HG03025 (cell line): Measurements from ENCODE around the gene TAPBP.
"Not testable (repeated sequence)": the region's sequence is repeated elsewhere in the genome, so short reads cannot be mapped to it uniquely, and the experiment has no call there.

Source experiments
- ATAC-seq: cut with Tn5 transposase; IDR thresholded peaks from one replicate; pipeline ENCODE4 v1.9.1; 2021; ENCODE audit warnings: mild to moderate bottlenecking, moderate library complexity; ENCODE audit not compliant: unreplicated experiment, low FRiP score

TAPBP gene

GRCh38 chr6:33297956-33298772 lies 15.7 kb downstream of the TAPBP start:
- no peak for ATAC-seq

DNA sequence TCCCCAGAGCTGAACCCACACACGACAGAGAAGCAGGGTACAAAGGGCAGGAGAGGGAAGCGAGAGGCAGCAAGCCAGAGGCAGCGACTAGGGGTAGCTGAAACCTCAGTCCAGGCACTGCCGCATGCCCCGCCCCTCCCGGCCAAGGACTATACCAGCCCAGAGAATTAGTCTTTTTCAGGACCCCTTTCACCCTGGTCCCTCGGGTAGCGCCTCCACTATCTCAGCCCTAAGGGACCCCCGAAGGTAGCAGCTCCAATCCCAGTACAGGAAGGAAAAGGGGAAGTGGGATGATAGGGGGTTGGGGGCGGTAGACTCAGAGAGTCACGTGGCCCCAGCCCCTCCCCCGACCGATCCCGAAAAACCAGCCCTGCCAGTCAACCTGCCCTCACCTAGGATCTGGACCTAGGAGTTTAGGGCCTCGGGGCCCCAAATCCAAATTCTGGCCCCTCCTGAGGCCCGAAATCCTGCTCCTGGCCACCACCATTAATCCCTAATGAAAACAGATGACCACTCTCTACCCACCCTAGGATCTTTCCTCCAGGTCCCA lies 16.4 kb downstream of the TAPBP start:
- no peak for ATAC-seq

GRCh38 chr6:33296797-33297405 lies 17.0 kb downstream of the TAPBP start:
- no peak for ATAC-seq

- no peak for ATAC-seq
Observed at GRCh38 chr6:33295621-33296369, 18.1 kb downstream of the TAPBP start.

GRCh38 chr6:33294086-33294823 lies 19.6 kb downstream of the TAPBP start:
- no peak for ATAC-seq

GRCh38 chr6:33292996-33293682 lies 20.7 kb downstream of the TAPBP start:
- no peak for ATAC-seq

DNA sequence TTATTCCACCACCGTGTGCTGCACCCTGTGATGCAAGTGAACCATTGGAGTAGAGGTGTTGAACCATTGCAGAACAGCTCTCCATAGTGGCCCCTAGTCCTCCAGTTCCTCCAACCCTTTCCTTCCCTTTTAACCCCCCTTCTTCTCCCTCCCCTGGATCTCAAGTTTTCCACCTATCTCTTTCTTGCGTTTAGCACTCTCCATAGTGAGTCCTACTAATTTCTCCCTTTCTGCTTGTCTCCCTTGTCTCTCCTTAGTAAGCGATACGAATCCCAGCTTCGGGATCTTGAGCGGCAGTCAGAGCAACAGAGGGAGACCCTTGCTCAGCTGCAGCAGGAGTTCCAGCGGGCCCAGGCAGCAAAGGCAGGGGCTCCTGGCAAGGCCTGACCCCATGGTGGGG lies 23.4 kb downstream of the TAPBP start:
- no peak for ATAC-seq

DNA sequence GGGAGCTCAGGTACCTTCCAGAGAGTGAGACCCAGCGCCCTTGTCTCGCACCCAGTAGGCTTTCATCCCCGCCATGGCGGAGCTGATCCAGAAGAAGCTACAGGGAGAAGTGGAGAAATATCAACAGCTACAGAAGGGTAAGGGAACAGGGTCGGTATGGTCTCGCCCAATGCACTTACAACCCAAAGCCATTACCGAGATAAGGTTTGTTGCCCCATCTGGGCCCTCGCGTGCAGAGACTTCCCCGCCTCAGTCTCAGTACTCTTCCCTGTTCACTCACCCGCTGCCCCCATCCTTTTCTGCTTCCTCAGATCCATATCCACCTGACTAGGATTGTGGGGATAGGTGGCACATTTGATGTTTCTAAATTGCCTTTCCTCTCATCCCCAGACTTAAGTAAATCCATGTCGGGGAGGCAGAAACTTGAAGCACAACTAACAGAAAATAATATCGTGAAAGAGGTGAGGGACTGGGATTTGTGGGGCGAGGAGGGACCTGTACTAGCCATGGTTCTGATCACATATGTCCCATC lies 24.0 kb downstream of the TAPBP start:
- no peak for ATAC-seq

DNA sequence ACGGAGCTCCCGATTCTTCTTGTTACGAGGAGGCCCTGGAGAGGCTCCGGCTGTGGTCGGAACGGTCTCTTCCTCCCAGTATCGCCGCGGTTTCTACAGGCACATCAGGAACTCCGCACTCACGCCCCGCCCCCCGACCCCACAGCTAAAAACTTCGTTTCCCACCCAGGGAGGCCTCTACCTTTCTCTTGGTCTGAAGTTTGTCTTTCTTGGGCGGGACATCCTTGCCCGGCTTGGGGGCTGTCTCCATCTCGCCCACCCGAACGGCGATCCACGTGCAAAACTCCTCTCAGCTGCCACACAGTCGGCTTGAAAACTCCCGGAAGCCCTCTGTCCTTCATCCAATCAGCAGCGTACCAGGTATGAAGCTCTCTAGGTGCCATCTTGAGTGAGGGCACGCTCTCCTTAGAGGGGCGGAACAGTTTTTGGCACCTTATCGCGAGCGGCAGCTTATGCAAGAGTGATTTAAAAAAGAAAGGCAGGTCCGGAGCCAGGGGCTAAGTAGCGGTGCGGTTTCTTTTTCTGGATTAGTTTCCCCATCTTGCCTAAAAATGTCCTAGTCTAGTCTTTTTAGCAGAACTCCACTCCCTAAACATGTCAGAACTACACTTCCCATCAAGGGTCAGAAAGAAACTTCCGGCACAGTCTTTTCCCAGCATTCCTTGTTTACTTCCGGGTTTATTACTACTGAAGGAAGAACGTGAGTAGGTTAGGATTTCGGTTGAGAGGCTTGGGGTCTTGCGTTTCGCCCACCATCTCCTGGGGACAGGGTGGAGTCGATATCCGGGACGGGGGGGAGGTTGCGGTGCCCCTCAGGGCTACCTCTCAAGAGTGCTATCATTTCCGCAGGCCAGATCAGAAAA lies 24.7 kb downstream of the TAPBP start, which contains the start of the genes PFDN6 and WDR46:
Gene PFDN6, plus strand, starts transcription at position 681 of the 863 bp plus-strand sequence. CDS start 256 bp downstream, outside the sequence.
Gene WDR46, minus strand, starts transcription at position 319 of the 863 bp plus-strand sequence. Its CDS starts 69 bp downstream, at position 250.
- ATAC-seq = peak; percentile 70

- no peak for ATAC-seq
Observed at GRCh38 chr6:33288141-33288920, 25.5 kb downstream of the TAPBP start.

DNA sequence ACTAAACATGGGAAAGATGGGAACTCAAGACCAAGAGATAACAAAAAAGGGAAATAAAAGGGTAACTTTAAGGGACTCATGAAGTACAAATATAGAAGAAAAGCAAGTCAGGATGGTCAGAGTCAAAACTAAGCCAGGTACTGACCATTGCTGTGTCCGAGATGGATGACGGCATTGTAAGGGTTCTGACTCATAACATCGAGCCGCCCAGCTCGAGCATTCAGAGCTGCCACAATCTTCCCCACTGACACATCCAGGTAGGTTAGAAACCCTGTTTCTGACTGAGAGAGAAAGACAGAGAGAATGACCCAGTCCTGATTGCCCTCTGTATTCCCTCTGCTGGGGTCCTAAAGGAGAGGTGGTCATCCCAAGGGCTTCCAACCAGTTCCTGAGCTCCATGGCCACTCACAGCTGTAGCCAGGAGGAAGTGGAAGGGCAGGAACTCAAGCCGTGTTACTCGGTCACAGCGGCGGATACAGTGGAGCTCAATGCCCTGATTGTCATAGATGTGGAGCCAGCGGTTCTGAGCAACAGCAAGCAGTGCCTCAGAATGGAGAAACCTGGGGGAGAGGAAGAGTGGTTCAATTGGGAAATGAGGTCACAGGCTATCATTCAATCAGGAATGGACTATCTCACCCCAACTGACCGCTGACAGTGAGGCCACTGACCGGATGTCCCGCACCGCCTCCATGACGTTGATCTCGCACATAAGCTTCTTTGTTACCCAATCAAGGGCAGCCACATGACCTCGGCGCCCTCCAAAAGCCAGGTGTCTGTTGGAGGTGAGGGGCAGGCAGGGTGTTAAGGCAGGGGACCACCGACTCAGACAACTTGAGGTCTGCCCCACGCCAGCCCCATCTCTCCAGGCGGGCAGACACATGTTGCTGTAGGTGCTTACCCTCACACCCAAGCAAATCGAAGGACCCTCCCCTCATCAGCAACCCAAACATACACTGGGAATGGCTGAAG lies 26.6 kb downstream of the TAPBP start:
- ATAC-seq = no peak

DNA sequence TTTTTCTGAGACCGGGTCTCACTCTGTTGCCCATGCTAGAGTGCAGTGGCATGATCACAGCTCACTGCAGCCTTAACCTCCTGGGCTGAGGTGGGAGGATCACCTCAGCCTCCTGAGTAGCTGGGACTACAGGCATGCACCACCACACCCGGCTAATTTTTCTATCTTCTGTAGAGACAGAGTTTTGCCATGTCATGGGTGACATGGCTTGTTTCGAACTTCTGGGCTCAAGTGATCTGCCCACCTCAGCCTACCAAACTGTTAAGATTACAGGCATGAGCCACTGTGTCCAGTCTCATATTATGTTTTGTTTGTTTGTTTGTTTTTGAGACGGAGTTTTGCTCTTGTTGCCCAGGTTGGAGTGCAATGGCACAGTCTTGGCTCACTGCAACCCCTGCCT lies 28.7 kb downstream of the TAPBP start:
- ATAC-seq = not testable (repeated sequence)

- ATAC-seq = no peak
Observed at GRCh38 chr6:33280539-33280938, 33.3 kb downstream of the TAPBP start.

GRCh38 chr6:33279971-33280511 lies 33.8 kb downstream of the TAPBP start:
- no peak for ATAC-seq

- no peak for ATAC-seq
Observed at GRCh38 chr6:33279257-33279695, 34.6 kb downstream of the TAPBP start.

- no peak for ATAC-seq
Observed at GRCh38 chr6:33278810-33279209, 35.1 kb downstream of the TAPBP start.
